Lower leg skin (tissue), 3 donors: ENCODE data around the gene RAPGEF6.
"Not testable (repeated sequence)": the region's sequence is repeated elsewhere in the genome, so short reads cannot be mapped to it uniquely, and the experiment has no call there.

Source experiments
- POLR2A ChIP-seq, 2 donors: fragments of 450-650 bp; IDR thresholded peaks; one replicate each; pipeline ENCODE4 v1.6.1; 2016 to 2017; ENCODE audit warnings: antibody characterized with exemption in 2 of 2, mild to moderate bottlenecking in 1 of 2, moderate library complexity in 1 of 2
- TF ChIP-seq, protein P1 (sequence below), 3 donors: fragments of 450-650 bp; IDR thresholded peaks; one replicate each; pipeline ENCODE4 v1.5.1; 2016; ENCODE audit warnings: antibody characterized with exemption in 3 of 3, mild to moderate bottlenecking in 3 of 3, moderate library complexity in 2 of 3

DNA sequence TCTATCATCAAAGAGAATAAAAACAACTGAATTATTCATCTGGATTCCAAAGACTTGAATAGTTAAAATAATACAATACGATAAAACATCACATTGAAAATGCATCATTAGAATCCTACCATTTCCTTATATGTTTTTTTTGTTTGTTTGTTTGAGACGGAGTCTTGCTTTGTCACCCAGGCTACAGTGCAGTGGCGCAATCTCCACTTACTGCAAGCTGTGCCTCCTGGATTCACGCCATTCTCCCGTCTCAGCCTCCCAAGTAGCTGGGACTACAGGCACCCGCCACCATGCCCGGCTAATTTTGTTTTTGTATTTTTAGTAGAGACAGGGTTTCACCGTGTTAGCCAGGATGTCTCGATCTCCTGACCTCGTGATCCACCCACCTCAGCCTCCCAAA is 43.2 kb upstream of the RAPGEF6 start:
- not testable (repeated sequence) for TF ChIP-seq POLR2A (IDR thresholded peaks at IDR 0.05)
- TF ChIP-seq, protein P1, sequence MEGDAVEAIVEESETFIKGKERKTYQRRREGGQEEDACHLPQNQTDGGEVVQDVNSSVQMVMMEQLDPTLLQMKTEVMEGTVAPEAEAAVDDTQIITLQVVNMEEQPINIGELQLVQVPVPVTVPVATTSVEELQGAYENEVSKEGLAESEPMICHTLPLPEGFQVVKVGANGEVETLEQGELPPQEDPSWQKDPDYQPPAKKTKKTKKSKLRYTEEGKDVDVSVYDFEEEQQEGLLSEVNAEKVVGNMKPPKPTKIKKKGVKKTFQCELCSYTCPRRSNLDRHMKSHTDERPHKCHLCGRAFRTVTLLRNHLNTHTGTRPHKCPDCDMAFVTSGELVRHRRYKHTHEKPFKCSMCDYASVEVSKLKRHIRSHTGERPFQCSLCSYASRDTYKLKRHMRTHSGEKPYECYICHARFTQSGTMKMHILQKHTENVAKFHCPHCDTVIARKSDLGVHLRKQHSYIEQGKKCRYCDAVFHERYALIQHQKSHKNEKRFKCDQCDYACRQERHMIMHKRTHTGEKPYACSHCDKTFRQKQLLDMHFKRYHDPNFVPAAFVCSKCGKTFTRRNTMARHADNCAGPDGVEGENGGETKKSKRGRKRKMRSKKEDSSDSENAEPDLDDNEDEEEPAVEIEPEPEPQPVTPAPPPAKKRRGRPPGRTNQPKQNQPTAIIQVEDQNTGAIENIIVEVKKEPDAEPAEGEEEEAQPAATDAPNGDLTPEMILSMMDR (IDR thresholded peaks at IDR 0.05): not testable (repeated sequence)
